Measurements from ENCODE around the gene DIPK1B.
"Not testable (repeated sequence)": the region's sequence is repeated elsewhere in the genome, so short reads cannot be mapped to it uniquely, and the experiment has no call there.

DIPK1B gene

DNA sequence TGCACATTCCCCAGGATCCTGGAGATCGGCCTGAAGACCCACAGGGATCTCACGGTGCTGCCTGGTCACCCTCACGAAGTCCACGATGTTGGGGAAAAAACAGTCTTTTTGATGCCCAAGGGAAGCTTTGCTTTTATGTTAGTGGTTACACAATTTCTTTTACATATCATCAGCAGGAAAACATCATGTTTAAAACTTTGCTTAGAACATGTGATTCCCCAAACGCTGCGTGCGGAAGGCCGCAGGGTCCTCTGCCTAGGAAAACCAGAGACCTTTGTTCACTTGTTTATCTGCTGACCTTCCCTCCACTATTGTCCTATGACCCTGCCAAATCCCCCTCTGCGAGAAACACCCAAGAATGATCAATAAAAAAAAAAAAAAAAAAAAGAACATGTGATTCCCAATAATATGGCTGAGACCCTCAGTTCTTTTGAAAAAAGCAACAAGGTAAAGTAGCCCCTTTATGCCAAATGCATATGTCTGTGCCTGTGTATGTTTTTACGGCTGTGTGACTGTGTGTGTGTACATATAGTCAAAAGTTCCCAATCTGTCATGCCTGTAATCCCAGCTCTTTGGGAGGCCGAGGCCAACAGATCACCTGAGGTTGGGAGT is 13.6 kb upstream of the DIPK1B start:
- DNase-seq (ENCODE audit: low read depth in 2 of 2): no peak

DNA sequence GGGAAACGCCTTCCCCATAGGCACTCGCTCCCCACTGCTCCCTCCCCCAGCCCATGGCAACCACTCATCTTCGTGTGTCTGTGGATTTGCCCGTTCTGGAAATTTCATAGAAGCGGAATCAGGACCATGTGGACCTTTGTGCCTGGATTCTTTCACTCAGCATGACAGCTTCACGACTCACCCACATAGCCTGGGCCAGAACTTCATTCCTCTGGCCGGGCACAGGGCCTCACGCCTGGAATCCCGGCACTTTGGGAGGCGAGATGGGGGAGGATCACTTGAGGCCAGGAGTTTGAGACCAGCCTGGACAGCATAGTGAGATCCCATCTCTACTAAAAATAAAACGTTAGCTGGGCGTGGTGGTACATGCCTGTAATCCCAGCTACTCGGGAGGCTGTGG is 12.1 kb upstream of the DIPK1B start:
- no peak for DNase-seq (ENCODE audit: low read depth in 2 of 2)

DNA sequence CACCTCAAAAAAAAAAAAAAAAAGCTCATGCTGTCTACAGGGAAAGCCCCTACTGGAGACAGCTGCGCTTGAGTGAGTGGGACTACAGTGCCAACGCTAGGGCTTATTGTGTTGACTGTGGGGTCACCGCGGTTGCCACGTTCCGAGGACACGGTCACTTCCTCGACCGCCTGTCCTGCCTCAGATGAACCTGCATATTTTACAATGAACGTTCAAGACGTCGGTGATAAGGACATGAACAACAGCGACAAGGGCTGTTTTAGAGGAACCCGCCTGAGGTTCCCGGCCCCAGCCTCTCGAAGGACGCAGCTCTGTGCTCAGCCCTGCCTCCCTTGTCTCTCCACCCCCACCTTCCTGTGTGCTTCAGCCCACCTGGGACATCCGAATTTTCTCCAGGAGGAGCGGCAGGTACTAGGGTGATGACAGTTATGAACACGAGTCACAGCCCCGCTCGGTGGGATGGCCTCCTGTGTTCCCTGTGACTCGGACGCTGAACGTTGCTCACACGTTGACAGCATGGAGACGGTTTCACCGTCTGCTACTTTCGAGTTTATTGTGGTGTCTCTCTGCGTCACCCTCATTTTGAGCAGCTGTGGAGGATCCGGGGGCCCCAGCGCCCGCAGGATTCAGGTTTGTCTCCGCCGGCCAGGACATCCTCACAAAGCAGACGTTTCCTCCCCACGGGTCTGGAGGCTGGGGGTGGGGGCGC is 11.3 kb upstream of the DIPK1B start:
- DNase-seq (ENCODE audit: low read depth in 2 of 2): peak in 1 of 2 donors; percentile 31

DNA sequence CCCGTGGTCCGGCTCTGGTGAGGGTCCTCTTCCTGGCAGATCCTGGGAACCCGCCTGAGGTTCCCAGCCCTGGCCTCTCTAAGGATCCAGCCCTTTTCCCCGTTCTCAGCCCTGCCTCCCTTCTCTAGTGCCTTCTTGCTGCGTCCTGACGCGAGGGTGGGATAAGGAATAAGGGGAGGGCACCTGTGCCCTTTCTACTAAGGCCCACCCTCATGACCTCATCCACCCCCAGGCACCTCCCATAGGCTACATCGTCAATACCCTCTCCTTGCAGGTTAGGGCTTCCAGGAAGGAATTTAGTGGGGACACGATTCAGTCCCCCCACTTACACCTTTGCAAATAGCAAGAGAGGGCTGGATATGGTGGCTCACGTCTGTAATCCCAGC is 10.7 kb upstream of the DIPK1B start:
- no peak for DNase-seq (ENCODE audit: low read depth in 2 of 2)

DNA sequence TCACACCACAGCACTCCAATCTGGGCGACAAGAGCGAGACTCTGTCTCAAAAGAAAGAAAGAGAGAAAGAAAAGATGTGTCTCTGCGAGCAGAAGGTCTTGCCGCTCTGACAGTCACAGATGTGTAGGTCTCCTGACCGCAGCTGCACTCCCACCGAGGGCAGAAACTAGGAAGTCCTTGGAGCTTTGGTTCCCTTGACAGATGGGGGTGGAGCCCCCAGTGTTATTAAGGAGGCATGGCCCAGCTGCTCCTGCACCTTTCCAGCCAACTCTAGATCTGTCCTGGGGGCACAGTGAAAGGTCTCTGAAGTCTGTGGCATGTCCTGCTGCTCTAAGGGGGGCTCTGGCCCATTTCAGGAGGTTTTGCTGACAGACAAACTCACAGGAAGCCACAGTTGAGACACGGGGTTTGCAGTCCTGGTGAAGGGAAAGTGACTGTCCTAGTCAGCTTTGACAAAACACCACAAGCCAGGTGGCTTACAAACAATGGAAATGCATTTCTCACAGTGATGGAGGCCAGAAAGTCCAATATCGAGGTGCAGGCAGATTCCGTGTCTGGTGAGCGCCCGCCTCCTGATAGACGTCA is 9.0 kb upstream of the DIPK1B start:
- DNase-seq (ENCODE audit: low read depth in 2 of 2): no peak

DNA sequence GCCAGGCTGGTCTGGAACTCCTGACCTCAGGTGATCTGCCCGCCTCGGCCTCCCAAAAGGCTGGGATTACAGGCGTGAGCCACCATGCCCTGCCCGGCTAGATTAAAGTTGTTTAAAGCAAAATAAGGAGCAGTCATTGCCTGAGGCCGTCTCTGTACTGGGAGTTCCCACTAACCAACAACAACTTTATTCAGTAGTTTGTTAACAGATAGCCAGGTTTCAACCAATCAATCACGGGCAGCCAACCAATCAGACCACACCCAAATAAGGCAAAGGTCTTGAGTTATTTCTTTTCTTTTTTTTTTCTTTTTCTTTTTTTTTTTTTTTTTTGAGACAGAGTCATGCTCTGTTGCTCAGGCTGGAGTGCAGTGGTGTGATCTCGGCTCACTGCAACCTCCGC is 7.6 kb upstream of the DIPK1B start:
- not testable (repeated sequence) for DNase-seq (ENCODE audit: low read depth in 2 of 2)

DNA sequence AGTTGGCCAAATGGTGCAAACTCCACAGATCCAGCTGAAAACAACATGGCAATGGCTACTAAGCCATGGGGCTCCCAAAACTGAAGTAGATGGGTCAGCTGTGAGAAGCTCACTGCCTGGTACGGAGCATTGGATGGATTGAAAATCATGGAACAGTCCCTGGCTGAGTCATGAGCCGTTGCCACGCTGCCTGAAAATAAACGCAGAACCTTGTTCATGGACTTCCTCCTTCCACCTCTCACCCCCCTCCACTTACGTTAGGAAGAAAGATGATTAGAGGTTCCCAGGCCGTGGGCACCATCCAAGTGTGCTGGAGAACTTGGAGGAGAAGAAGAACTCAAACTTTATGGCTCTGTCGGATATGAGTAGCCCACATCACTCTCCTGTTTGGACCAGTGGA is 6.8 kb upstream of the DIPK1B start:
- DNase-seq (ENCODE audit: low read depth in 2 of 2): no peak

DNA sequence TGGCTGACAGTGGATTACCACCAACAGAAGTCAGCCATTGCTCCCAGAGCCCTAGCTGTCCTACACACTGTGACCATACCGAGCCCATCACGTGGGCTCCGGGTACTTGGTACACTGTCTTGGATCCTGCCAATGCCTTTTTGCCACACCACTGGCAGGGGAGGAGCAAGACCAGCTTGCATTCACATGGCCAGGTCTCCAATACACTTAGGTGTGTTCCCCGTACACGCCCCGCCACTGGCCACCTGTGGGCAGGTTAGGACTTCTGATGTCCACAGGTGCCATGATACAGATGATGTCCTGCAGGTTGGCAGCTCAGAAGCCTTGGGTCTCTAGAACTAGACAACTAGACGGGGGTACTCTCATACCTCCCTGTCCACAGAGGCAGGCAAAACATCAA is 5.4 kb upstream of the DIPK1B start:
- no peak for DNase-seq (ENCODE audit: low read depth in 2 of 2)

DNA sequence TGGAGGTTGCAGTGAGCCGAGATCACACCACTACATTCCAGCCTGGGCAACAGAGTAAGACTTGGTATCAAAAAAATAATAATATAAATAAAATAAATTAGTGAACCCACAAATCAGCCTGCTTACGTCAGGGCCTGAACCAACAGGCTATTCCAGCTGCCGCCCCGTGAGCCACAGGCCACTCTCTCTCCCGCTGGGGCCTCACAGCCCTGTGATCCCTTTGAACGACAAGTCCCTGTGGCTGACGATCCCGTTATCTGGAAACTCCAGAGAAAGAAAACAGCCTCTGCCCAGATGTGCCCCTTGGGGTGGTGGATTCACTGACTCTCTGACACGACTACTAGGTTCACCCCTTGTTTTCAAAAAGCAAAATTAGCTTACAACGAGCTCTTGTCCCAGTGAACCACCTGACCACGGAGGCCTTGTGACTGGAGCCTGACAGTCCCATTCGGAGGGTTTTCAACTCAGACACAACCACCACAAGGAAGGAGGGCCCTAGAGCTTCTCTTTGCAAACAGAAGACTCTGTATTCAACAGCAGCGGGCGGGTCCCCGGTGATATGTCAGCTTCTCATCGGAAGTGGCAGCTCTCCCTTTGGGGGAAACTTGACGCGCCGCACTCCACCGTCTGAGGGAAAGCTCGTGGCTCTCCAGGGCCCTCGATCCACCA is 4.4 kb upstream of the DIPK1B start:
- DNase-seq (ENCODE audit: low read depth in 2 of 2): no peak

DNA sequence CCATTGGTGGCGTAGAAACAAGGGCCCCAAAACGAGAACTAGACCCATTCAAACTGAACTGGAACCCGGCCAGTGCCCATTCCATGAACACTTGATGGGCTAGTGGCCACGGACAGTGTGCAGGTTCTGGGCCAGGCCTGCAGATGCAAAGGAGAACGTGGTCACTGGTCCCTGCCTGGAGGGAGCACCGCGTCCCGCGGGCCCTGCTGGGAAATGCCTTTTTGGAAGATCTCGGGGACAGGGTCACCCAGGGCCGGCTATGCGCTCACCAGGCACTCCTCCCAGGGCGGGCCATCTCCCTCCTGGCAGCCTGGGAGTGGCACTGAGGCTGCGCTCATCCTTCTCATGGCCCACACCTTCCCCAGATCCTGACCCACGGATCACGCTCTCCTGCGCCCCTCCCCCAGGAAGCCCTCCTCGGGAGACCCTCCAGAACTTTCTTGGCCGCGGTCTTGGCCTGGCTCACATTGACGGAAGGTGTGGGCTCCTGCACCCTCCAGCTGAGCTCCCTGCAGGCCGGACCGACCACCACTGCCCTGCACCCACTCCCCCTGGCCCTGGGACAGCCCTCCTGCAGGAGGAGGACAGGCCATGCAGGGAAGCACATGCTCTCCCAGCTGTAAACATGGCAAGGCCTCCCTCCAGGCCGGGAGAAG is 2.8 kb upstream of the DIPK1B start:
- no peak for DNase-seq (ENCODE audit: low read depth in 2 of 2)

DNA sequence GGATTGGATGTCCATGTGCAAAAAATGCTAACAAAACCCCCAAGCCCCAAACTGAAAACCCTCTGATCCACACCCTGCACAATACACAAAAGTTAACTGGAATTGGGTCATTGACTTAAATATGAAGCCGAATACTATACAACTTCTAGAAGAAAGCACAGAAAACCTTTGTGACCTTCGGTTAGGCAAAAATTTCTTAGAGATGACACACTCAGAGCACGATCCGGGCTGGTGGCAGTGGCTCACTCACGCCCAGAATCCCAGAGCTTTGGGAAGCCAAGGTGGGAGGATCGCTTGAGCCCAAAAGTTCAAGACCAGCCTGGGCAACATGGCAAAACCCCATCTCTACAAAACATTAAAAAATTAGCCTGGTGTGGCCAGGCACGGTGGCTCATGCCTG is 1.8 kb upstream of the DIPK1B start:
- DNase-seq (ENCODE audit: low read depth in 2 of 2): no peak

DNA sequence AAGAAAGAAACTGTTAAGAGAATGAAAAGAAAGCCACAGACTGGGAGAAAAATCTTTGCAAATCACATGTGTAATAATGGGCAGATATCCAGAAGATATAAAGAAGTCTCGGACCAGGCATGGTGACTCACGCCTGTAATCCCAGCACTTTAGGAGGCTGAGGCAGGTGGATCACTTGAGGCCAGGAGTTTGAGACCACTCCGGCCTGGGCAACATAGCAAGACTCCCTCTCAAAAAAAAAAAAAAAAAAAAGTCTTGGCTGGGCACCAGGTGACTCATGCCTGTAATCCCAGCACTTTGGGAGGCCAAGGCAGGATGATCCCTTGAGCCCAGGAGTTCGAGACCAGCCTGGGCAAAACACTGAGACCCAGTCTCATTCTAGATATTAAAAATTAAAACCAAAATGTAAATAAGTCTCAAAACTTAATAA is 1.1 kb upstream of the DIPK1B start:
- DNase-seq (ENCODE audit: low read depth in 2 of 2): not testable (repeated sequence)

DNA sequence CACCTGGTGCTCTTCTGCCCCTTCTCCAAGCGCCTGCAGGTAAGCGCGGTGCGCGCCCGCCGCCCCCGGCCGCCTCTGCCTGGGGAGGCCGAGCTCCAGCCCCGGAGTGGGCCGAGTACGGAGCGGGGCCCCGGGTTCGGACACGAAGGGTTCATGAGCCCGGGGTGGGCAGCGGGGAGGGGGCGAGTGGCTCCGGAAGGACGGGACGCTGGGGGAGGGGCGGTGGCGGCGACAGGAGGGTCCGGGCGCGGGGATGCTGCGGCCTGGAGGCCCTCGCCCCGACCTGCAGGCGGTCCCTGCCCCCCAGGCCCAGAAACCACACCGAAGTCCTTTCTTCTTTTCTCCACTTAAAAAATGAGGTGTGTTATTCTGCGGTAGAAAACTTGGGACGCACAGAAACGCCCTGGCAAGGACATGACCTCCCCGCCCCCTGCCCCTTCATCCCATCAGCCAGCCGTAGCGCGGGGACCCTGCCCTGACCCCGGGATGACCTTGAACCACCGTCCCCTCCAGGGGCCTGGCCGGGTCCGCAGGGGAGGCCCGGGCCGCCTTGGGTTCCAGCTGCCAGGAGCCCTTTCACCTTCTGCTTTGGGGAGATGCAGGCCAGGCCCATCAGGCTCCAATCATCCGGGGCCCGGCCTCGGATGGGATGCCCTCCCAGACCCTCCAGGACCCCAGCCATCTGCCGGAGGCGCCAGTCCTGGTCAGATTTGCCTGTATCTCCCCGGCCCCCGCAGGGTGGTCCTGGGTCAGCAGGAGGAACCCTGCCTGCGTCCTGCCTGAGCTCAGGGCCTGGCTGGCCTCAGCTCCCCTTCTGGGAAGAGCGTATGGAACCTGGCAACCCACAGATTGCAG is 545 bp downstream of the DIPK1B start:
- DNase-seq (ENCODE audit: low read depth in 2 of 2): no peak

DNA sequence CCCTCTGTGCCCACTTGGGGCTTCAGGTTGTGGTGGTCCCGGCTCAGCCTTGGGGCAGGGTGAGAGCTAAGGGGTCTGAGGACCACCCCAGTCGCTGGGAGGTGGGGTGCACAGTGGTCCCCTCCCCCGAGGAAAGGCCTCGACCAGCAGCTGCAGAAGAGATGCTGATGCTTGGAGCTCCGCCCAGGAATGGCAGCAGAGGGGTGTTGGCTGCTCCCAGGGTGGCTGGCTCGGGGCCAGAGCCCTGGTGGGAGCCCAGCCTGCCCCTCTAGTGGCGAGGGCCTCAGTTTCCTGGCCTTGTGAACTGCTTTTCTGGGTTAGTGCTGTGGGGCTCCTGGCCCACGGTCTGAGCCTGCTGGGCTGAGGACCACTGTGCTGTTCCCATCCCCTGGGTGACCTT is 1.2 kb downstream of the DIPK1B start:
- no peak for DNase-seq (ENCODE audit: low read depth in 2 of 2)

DNA sequence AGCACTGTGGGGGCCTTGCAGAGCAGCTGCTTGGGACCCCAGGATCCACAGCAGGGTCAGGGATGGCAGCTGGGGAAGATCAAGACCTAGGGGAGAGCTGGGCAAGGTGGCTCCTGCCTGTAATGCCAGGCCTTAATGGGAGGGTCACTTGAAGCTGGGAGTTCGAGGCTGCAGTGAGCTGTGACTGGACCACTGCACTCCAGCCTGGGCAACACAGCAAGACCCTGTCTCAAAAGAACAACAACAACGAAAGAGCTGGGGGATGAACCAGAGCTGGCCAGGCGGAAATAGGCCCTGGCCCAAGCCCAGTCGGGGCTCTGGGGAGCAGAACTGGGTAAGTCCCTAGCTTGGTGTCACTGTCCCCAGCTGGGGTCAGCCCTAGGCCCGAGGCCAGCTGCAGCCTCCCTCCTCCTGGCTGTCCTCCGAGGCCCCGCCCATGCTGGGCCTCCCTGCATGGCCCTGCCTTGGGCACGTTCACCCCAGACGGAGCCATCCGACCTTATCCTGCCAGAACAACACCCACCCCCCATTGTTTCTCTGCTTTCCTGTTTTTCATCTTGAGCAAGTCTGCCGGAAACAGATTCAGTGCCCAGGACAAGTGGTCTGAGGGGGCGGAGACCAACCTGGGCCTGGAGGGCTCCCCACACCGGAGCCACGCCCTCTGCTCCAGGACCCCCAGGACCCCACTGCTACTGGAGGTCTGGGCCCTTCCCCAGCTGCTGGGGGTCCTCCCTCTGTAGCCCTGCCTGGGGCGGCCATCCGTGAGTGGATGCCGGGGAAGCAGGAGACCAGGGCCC is 1.9 kb downstream of the DIPK1B start:
- DNase-seq (ENCODE audit: low read depth in 2 of 2): no peak

DNA sequence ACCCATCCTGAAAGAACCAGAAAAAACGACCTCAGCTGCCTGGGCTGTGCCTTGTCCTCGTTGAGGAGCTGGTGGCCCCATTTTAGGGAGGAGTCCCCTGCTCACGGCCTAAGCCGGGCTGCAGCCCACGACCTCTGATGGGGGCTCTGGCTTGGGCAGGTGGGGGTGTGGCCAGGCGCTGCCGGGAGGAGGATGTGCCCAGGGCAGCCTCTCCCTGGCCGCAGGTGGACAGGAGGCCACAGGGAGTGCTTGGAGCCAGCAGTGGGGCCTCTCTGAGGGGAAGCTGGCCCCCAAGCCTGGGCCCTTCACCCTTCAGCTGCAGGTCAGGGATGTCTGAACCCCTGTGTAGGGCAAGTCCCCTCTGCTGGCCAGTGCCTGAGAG is 2.5 kb downstream of the DIPK1B start:
- DNase-seq (ENCODE audit: low read depth in 2 of 2): no peak

DNA sequence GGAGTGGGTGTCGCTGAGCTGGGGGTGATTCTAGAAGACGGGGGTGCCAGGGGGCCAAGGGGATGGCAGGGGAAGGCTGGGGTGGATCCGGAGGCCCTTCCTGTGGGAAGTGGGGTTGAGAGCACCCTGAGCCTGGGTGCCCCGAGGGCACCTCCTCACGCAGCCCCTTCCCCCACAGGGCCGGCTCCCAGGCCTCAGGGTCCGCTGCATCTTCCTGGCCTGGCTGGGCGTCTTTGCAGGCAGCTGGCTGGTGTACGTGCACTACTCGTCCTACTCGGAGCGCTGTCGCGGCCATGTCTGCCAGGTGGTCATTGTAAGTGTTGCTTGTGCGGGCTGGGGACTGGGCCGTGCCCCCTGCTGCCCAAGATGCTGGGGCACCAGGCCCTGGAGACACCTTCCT is 5.0 kb downstream of the DIPK1B start:
- DNase-seq (ENCODE audit: low read depth in 2 of 2): no peak

DNA sequence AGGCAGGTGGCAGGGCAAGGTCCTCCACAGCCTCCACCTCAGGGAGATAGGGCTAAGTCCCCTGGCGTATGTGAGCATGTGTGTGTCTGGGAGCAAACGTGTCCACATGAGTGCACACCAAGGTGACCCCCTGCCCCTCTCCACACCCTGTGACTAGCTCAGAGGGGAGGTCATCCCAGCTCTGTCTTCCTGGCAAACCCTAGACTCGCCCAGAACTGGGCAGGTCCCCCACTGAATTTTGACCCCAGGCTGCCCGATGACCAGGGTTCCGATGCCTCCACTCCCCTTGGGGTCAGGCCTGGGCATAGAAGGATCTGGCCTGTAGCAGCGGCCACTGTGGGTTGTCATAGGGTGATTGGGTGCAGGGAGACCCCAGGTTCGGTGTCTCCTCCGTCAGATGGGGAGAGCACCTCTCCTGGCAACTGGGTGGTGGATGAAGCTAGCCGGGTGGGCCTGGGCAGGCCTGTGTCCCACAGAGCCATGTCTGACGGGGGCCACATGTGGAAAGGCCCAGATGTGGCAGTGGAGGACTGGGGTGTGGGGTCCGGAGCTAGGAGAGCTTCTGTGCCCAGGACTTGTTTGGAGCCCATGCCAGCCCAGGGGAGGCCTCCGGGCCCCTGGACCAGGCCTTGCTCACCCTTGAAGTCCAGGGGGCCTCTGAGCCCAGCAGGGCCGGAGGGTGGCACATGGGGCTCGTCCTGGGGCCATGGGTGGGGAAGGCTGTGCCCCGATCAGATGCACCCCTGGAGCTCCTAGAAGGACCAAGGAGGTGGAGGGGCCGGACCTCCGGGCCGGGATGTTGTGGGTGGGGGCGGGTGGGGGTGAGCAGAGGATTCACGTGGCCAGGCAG is 6.2 kb downstream of the DIPK1B start:
- no peak for DNase-seq (ENCODE audit: low read depth in 2 of 2)

DNA sequence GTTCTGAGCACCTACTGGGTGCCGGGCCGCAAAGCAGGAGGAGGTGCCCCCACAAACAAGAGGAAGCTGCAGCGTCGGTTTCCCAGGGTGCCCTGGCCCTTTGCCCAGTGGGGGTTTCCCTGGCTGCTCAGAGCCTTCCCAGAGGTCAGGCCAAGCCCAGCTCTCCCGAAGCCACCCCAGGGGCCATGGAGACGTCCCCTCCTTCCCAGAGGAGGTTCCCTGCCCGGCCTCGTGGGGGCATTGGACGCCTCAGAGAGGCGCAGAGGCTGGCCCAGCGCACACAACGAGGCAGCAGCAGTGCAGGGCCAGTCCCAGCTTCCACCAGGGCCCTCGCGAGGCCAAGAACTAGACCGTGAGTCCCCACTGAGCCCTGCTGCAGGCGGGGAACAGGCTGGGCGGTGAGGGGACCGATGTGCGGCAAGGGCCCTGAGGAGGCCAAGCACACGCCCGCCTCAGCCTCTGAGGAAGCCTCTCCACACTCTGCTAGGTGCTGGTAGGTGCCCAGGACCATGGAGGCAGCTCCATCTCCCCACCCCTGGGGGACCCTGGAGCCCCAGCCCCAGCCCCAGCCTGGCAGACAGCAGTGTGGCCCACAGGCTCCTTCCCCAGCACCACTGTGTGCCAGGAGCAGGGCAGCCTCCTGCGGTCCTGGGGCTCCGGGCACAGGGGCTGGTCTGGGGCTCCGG is 7.0 kb downstream of the DIPK1B start:
- no peak for DNase-seq (ENCODE audit: low read depth in 2 of 2)

All from activated CD8-positive, alpha-beta memory T cell treated with anti-CD3 and anti-CD28 coated beads for 4 hours (primary cell).